ENCODE data around the gene BTNL9. TPM values are rescaled to one million over a fixed set of nuclear protein-coding genes. Genes with fewer than 3 reads are reported as not detected.

BTNL9 gene
- total and polyA plus RNA-seq, 2 of the 13 experiments (the other 11 are each of a cell fraction or from before 2014, with no cell fraction given): 0.13 TPM; not detected in 1

- no peak for ATAC-seq
- TF ChIP-seq TSC22D2 (CRISPR knock-in tag; IDR thresholded peaks at IDR 0.05; ENCODE audit: borderline replicate concordance): no peak
- TF ChIP-seq NCOA1 (CRISPR knock-in tag; IDR thresholded peaks at IDR 0.05): no peak
- H3K4me1 ChIP-seq (ENCODE audit: insufficient read depth, low read length): no peaks in the 10 kb centered on the region
- BruUV-seq (replicated peaks): no TSS peak
- H3K27ac ChIP-seq (ENCODE audit: extremely low read length, insufficient read depth, low read length): no peak overlapping the region
- ChIA-PET CTCF (ENCODE audit: low intra/inter-chr PET ratio, low total read pairs) (no interaction called here), POLR2A (no interaction called here)
- no peaks in the 10 kb centered on the region for H3K79me2 ChIP-seq (ENCODE audit: insufficient read depth, low read length)
- no peaks in the 10 kb centered on the region for H3K9me3 ChIP-seq (ENCODE audit: low read length)
- intact Hi-C loops (cut with micrococcal nuclease; ENCODE audit: unreplicated experiment) (no loop called here), in situ Hi-C loops (cut with HindIII; ENCODE audit: extremely low pct_ligation_motif_present, low pct_unique_long_range_greater_than_20kb) (no loop called here)
- H4K20me1 ChIP-seq (ENCODE audit: insufficient read depth, low read length): no peaks in the 10 kb centered on the region
- H3K36me3 ChIP-seq (replicated peaks in 1 of 2; ENCODE audit: control insufficient read depth in 1 of 2, insufficient read depth in 2 of 2, low read length in 2 of 2): no peaks in the 10 kb centered on the region
- H3K4me3 ChIP-seq (replicated peaks in 1 of 3; ENCODE audit: insufficient read depth in 1 of 3, low read depth in 2 of 3, low read length in 3 of 3): no peak overlapping the region
- no peak for FAIRE-seq
- H3K4me2 ChIP-seq (ENCODE audit: low read depth, low read length): no peak overlapping the region
- H3K9ac ChIP-seq (ENCODE audit: insufficient read depth, low read depth, low read length): no peak overlapping the region
- H2AFZ ChIP-seq (ENCODE audit: low read length): no peak overlapping the region
- WGBS (ENCODE audit: low lambda C conversion rate): 36% methylated on average over 6 of the region's 6 CpGs
- no peak for DNase-seq (ENCODE audit: low spot score)
- H3K27me3 ChIP-seq (ENCODE audit: control insufficient read depth in 1 of 2, insufficient read depth in 2 of 2, low read length in 2 of 2): peaks cover 7 to 58% of the 10 kb centered on the region in 2 experiments
These were observed 22.6 kb downstream of the BTNL9 start for GRCh38 chr5:181062631-181063030.

GRCh38 chr5:181063514-181063913, 23.4 kb downstream of the BTNL9 start:
- H3K4me2 ChIP-seq (ENCODE audit: low read depth, low read length): no peak overlapping the region
- ChIA-PET CTCF (ENCODE audit: low intra/inter-chr PET ratio, low total read pairs) (no interaction called here), POLR2A (no interaction called here)
- ATAC-seq: no peak
- WGBS (ENCODE audit: low lambda C conversion rate): 33% methylated on average over 8 of the region's 8 CpGs
- H2AFZ ChIP-seq (ENCODE audit: low read length): no peak overlapping the region
- no TSS peak for BruUV-seq (replicated peaks)
- no peak for DNase-seq (ENCODE audit: low spot score)
- H3K9me3 ChIP-seq (ENCODE audit: low read length): no peaks in the 10 kb centered on the region
- no peaks in the 10 kb centered on the region for H3K4me1 ChIP-seq (ENCODE audit: insufficient read depth, low read length)
- H3K9ac ChIP-seq (ENCODE audit: insufficient read depth, low read depth, low read length): no peak overlapping the region
- no peaks in the 10 kb centered on the region for H4K20me1 ChIP-seq (ENCODE audit: insufficient read depth, low read length)
- in situ Hi-C loops (cut with HindIII; ENCODE audit: extremely low pct_ligation_motif_present, low pct_unique_long_range_greater_than_20kb): no loop called here
- no peak for TF ChIP-seq ZMAT3 (CRISPR knock-in tag; conservative IDR thresholded peaks at IDR 0.05)
- no peak for TF ChIP-seq NFE2 (CRISPR knock-in tag; IDR thresholded peaks at IDR 0.05)
- TF ChIP-seq ZNF674 (CRISPR knock-in tag; IDR thresholded peaks at IDR 0.05; ENCODE audit: low read depth): no peak
- no peak for TF ChIP-seq POGZ (CRISPR knock-in tag; IDR thresholded peaks at IDR 0.05)
- TF ChIP-seq RBAK (CRISPR knock-in tag; IDR thresholded peaks at IDR 0.05): 0 out of 2 replicates have a peak, but pooled peaks have one; percentile 61
- no peak for TF ChIP-seq ZNF747 (CRISPR knock-in tag; IDR thresholded peaks at IDR 0.05; ENCODE audit: borderline replicate concordance)
- TF ChIP-seq ZNF746 (CRISPR knock-in tag; IDR thresholded peaks at IDR 0.05): no peak
- TF ChIP-seq RFXANK (CRISPR knock-in tag; IDR thresholded peaks at IDR 0.05): no peak
- TF ChIP-seq HNRNPK (IDR thresholded peaks at IDR 0.05; ENCODE audit: low read depth, low read length, poor library complexity, severe bottlenecking): no peak
- TF ChIP-seq HOMEZ (CRISPR knock-in tag; IDR thresholded peaks at IDR 0.05; ENCODE audit: low read depth): no peak
- no peak for TF ChIP-seq RCOR2 (CRISPR knock-in tag; IDR thresholded peaks at IDR 0.05)
- peak; percentile 86 for TF ChIP-seq ZNF12 (CRISPR knock-in tag; IDR thresholded peaks at IDR 0.05)
- H3K36me3 ChIP-seq (replicated peaks in 1 of 2; ENCODE audit: control insufficient read depth in 1 of 2, insufficient read depth in 2 of 2, low read length in 2 of 2): no peaks in the 10 kb centered on the region
- H3K4me3 ChIP-seq (replicated peaks in 1 of 3; ENCODE audit: insufficient read depth in 1 of 3, low read depth in 2 of 3, low read length in 3 of 3): no peak overlapping the region
- H3K79me2 ChIP-seq (ENCODE audit: insufficient read depth, low read length): no peaks in the 10 kb centered on the region
- H3K27me3 ChIP-seq (ENCODE audit: control insufficient read depth in 1 of 2, insufficient read depth in 2 of 2, low read length in 2 of 2): peaks cover 7 to 54% of the 10 kb centered on the region in 2 experiments
- intact Hi-C loops (cut with micrococcal nuclease; ENCODE audit: unreplicated experiment): no loop called here
- no peak for FAIRE-seq
- no peak overlapping the region for H3K27ac ChIP-seq (ENCODE audit: extremely low read length, insufficient read depth, low read length)
